ENCODE data around the gene PLSCR5. TPM values are rescaled to one million over a fixed set of nuclear protein-coding genes. Genes with fewer than 3 reads are reported as not detected.

The PLSCR5 gene
- total RNA-seq, 2 donors from 2014 or later = not detected

DNA sequence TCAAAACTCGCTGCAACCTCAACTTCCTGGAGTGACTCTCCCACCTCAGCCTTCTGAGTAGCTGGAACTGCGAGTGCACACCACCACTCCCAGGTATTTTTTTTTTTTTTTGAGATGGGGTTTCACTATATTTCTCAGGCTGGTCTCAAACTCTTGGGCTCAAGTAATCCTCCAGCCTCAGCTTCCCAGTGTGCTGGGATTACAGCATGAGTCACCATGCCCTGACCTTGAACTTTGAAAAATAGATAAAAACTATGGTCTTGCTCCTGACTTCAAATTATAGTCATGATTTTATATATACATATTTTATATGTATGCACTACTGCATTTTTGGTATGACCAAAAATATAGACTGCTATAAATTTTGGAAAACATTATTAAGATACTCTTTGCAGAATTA lies 6.9 kb upstream of the PLSCR5 start:
- WGBS, 2 donors = 88% methylated on average over 2 of the region's 2 CpGs

DNA sequence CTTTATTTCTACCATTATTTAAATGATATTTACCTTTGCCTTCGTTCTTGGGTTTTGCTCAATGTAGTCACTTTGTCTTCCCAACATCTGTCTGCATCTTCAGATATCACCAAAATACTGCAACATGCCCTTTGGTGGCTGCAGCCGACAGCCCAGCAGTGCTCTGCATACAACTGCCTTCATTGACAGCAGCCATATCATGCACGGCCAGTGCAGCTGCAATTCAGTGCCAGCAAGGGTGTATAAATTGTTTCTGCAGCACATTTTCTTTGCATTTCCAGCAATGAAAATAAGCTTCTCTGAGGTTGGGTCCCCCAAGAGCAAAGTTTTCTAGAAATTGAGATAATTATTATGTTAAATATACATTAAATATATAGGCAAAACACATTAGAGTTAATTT lies 6.0 kb upstream of the PLSCR5 start:
- no peaks in the 10 kb centered on the region for H3K4me1 ChIP-seq
- ATAC-seq (no peak), DNase-seq (no peak)
- intact Hi-C loops (cut with DNase I) = no loop called here
- 63 to 64% methylated on average over 3 of the region's 3 CpGs for WGBS, 2 donors
- no peaks in the 10 kb centered on the region for H3K36me3 ChIP-seq (replicated peaks in 1 of 2; ENCODE audit: insufficient read depth in 1 of 2, low read depth in 2 of 2)
- TF ChIP-seq, protein P1, sequence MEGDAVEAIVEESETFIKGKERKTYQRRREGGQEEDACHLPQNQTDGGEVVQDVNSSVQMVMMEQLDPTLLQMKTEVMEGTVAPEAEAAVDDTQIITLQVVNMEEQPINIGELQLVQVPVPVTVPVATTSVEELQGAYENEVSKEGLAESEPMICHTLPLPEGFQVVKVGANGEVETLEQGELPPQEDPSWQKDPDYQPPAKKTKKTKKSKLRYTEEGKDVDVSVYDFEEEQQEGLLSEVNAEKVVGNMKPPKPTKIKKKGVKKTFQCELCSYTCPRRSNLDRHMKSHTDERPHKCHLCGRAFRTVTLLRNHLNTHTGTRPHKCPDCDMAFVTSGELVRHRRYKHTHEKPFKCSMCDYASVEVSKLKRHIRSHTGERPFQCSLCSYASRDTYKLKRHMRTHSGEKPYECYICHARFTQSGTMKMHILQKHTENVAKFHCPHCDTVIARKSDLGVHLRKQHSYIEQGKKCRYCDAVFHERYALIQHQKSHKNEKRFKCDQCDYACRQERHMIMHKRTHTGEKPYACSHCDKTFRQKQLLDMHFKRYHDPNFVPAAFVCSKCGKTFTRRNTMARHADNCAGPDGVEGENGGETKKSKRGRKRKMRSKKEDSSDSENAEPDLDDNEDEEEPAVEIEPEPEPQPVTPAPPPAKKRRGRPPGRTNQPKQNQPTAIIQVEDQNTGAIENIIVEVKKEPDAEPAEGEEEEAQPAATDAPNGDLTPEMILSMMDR (IDR thresholded peaks at IDR 0.05) = no peak
- TF ChIP-seq POLR2A (IDR thresholded peaks at IDR 0.05) = no peak
- H3K27ac ChIP-seq = no peak overlapping the region
- H3K4me3 ChIP-seq = no peak overlapping the region
- H3K9me3 ChIP-seq = no peaks in the 10 kb centered on the region
- H3K27me3 ChIP-seq = no peaks in the 10 kb centered on the region

More for the DNA sequence above, 6.9 kb upstream of the PLSCR5 start:
- H3K9me3 ChIP-seq = no peaks in the 10 kb centered on the region
- TF ChIP-seq POLR2A (IDR thresholded peaks at IDR 0.05) = no peak
- TF ChIP-seq, protein P1 (IDR thresholded peaks at IDR 0.05) = no peak
- no peak overlapping the region for H3K27ac ChIP-seq
- intact Hi-C loops (cut with DNase I) = no loop called here
- DNase-seq = no peak
- H3K27me3 ChIP-seq = no peaks in the 10 kb centered on the region
- H3K36me3 ChIP-seq (replicated peaks in 1 of 2; ENCODE audit: insufficient read depth in 1 of 2, low read depth in 2 of 2) = no peaks in the 10 kb centered on the region
- H3K4me1 ChIP-seq = no peaks in the 10 kb centered on the region
- no peak overlapping the region for H3K4me3 ChIP-seq
- no peak for ATAC-seq

DNA sequence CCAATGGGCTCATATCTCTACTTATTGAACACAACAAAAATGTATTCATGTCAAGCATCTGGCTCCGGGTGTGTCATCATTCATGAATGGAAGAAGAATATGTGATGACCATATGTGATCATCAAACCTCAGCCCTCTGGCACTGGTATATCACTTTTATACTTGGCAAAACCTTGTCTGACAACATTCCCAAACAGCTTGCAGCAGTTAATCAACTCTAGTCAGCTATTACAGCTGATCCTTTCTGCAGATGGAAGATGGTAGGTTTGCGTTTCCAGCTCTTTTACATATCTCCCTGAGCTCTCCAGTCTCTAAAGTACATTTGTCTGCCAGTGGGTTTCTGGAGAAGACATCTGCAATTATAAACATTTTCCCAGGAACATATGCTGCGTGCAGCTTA lies 6.6 kb downstream of the PLSCR5 start:
- intact Hi-C loops (cut with DNase I) = no loop called here
- DNase-seq (no peak), ATAC-seq (no peak)
- no peaks in the 10 kb centered on the region for H3K4me1 ChIP-seq
- H3K27ac ChIP-seq = no peak overlapping the region
- H3K4me3 ChIP-seq = no peak overlapping the region
- no peaks in the 10 kb centered on the region for H3K36me3 ChIP-seq (replicated peaks in 1 of 2; ENCODE audit: insufficient read depth in 1 of 2, low read depth in 2 of 2)
- 68 to 78% methylated on average over 3 of the region's 3 CpGs for WGBS, 2 donors
- no peak for TF ChIP-seq POLR2A (IDR thresholded peaks at IDR 0.05)
- TF ChIP-seq, protein P1 (IDR thresholded peaks at IDR 0.05) = no peak
- no peaks in the 10 kb centered on the region for H3K9me3 ChIP-seq
- H3K27me3 ChIP-seq = no peaks in the 10 kb centered on the region

DNA sequence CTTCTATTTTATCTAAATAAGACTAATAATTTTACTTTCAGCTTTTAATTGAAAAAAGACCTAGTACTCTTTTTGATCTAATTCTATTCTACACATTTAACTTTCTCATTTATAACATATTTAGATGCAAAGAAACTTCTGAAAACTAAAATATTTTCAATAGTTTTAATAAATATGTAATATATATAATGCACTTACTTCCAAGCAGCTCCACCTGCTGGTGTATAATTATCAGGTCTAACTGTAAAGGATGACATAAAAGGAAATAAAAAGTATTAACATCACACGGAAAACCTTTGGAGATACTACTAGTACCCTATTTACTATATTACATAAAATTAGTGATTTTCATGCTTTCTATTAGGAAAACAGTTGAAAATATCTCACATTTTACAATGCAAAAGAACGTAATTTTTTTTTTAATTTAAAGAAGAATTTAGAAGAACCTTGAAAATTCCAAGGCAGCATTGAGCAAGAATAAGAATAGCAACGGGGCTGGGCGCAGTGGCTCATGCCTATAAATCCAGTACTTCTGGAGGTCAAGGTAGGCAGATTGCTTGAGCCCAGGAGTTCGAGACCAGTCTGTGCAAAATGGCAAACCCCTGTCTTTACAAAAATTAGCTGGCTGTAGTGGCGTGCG lies 10.2 kb downstream of the PLSCR5 start:
- ATAC-seq (no peak), DNase-seq (no peak)
- H3K36me3 ChIP-seq (replicated peaks in 1 of 2; ENCODE audit: insufficient read depth in 1 of 2, low read depth in 2 of 2) = no peaks in the 10 kb centered on the region

More for the DNA sequence above, 10.2 kb downstream of the PLSCR5 start:
- Histone ChIP-seq H3K27ac (no peak overlapping the region), H3K9me3 (no peaks in the 10 kb centered on the region), H3K4me3 (no peak overlapping the region), H3K4me1 (no peaks in the 10 kb centered on the region), H3K27me3 (no peaks in the 10 kb centered on the region)
- WGBS, 2 donors = 58 to 59% methylated on average over 7 of the region's 7 CpGs
- TF ChIP-seq, protein P1 (IDR thresholded peaks at IDR 0.05) = peak in 6 of 7 experiments; percentile 19 to 51 (median 30)
- TF ChIP-seq POLR2A (IDR thresholded peaks at IDR 0.05) = no peak
- intact Hi-C loops (cut with DNase I) = no loop called here
